ENCODE data around the gene PXDN.
"Not testable (repeated sequence)": the region's sequence is repeated elsewhere in the genome, so short reads cannot be mapped to it uniquely, and the experiment has no call there.

The PXDN gene

GRCh38 chr2:1631292-1632001 is 112.9 kb downstream of the PXDN start:
- H3K27ac ChIP-seq: no peak overlapping the region
- no peak overlapping the region for H3K4me3 ChIP-seq

- no peak overlapping the region for H3K4me3 ChIP-seq
- peak overlapping the region in 1 of 21 experiments; percentile 5 for H3K27ac ChIP-seq
Measured at GRCh38 chr2:1628893-1629292, 115.4 kb downstream of the PXDN start.

- Histone ChIP-seq H3K27ac (no peak overlapping the region), H3K4me3 (no peak overlapping the region)
Measured at GRCh38 chr2:1627628-1628381, 116.5 kb downstream of the PXDN start.

- Histone ChIP-seq H3K27ac (peak overlapping the region in 1 of 21 experiments; percentile 43), H3K4me3 (no peak overlapping the region)
Measured at GRCh38 chr2:1626271-1626681, 118.0 kb downstream of the PXDN start.

GRCh38 chr2:1625281-1626001 is 118.9 kb downstream of the PXDN start:
- H3K27ac ChIP-seq: peak overlapping the region in 4 of 21 experiments; percentile 5 to 43 (median 22)
- H3K4me3 ChIP-seq: no peak overlapping the region

GRCh38 chr2:1623906-1624445 is 120.3 kb downstream of the PXDN start:
- H3K4me3 ChIP-seq: no peak overlapping the region
- no peak overlapping the region for H3K27ac ChIP-seq

- H3K27ac ChIP-seq: no peak overlapping the region
Measured at GRCh38 chr2:1622521-1623200, 121.7 kb downstream of the PXDN start.

GRCh38 chr2:1621976-1622375 is 122.3 kb downstream of the PXDN start:
- not testable (repeated sequence) for H3K27ac ChIP-seq, H3K4me3 ChIP-seq

More at GRCh38 chr2:1622521-1623200, 121.7 kb downstream of the PXDN start:
- no peak overlapping the region for H3K4me3 ChIP-seq

- H3K4me3 ChIP-seq: no peak overlapping the region
- H3K27ac ChIP-seq: no peak overlapping the region
Measured at GRCh38 chr2:1621501-1621900, 122.8 kb downstream of the PXDN start.

GRCh38 chr2:1621041-1621440 is 123.3 kb downstream of the PXDN start:
- Histone ChIP-seq H3K27ac (no peak overlapping the region), H3K4me3 (no peak overlapping the region)

GRCh38 chr2:1620081-1620480 is 124.2 kb downstream of the PXDN start:
- no peak overlapping the region for H3K4me3 ChIP-seq
- no peak overlapping the region for H3K27ac ChIP-seq

- Histone ChIP-seq H3K4me3 (no peak overlapping the region), H3K27ac (no peak overlapping the region)
Measured at GRCh38 chr2:1619556-1619955, 124.8 kb downstream of the PXDN start.

GRCh38 chr2:1618974-1619373 is 125.3 kb downstream of the PXDN start:
- Histone ChIP-seq H3K4me3 (no peak overlapping the region), H3K27ac (no peak overlapping the region)

GRCh38 chr2:1618191-1618961 is 125.9 kb downstream of the PXDN start:
- no peak overlapping the region for H3K4me3 ChIP-seq
- H3K27ac ChIP-seq: no peak overlapping the region

- no peak overlapping the region for H3K4me3 ChIP-seq
- no peak overlapping the region for H3K27ac ChIP-seq
Measured at GRCh38 chr2:1617425-1618021, 126.8 kb downstream of the PXDN start.

GRCh38 chr2:1614564-1614963 is 129.8 kb downstream of the PXDN start:
- H3K27ac ChIP-seq: no peak overlapping the region
- H3K4me3 ChIP-seq: no peak overlapping the region

- Histone ChIP-seq H3K27ac (no peak overlapping the region), H3K4me3 (no peak overlapping the region)
Measured at GRCh38 chr2:1613731-1614354, 130.5 kb downstream of the PXDN start.

GRCh38 chr2:1613078-1613445 is 131.3 kb downstream of the PXDN start:
- H3K27ac ChIP-seq: no peak overlapping the region
- no peak overlapping the region for H3K4me3 ChIP-seq

Data from skin epidermis (tissue), 12 donors.